SH-SY5Y (cell line): ENCODE measurements around the gene DNASE2B.

Experiments used
- GATA2 ChIP-seq: IDR thresholded peaks from 2 replicates; pipeline ENCODE4 v1.6.1; 2011; ENCODE audit warnings: mild to moderate bottlenecking, low read depth, low read length
- GATA3 ChIP-seq: IDR thresholded peaks from 2 replicates; pipeline ENCODE4 v1.6.1; 2011; ENCODE audit warnings: low read depth, mild to moderate bottlenecking, low read length, moderate library complexity

- no peak for TF ChIP-seq GATA2
- TF ChIP-seq GATA3: no peak
Observed at GRCh38 chr1:84410328-84411095, 12.2 kb downstream of the DNASE2B start.
